Activated B cell treated with CpG ODN at 0.5 μM for 24 hours (primary cell): Measurements from ENCODE around the gene TMEM8B. TPM values are rescaled to one million over a fixed set of nuclear protein-coding genes. Genes with fewer than 3 reads are reported as not detected.

ENCODE experiments used
- ATAC-seq: fragments of 200-7000 bp; cut with Tn5 transposase; one replicate; pipeline ENCODE4 v1.10.0; 2021; ENCODE audit warnings: low read depth, mild to moderate bottlenecking, moderate library complexity
- CTCF ChIA-PET: fragments of 350-600 bp; sonication (Branson Sonifier 250); formaldehyde crosslinking; loops from one replicate; lab custom pipeline; 2021; ENCODE audit warnings: antibody characterized with exemption; lab: Charles Lee
- POLR2A ChIA-PET: fragments of 350-600 bp; sonication (Branson Sonifier 250); formaldehyde crosslinking; loops from one replicate; lab custom pipeline; 2021; ENCODE audit warnings: antibody characterized with exemption; lab: Charles Lee
- DNase-seq: peaks from one replicate; pipeline ENCODE4 v3.0.0; 2022
- H3K27ac Mint-ChIP-seq: one replicate; pipeline ENCODE4 v1.8.0; 2020; ENCODE audit warnings: mixed read lengths
- H3K27me3 Mint-ChIP-seq: one replicate; pipeline ENCODE4 v1.8.0; 2021; ENCODE audit warnings: mixed read lengths
- H3K36me3 Mint-ChIP-seq: one replicate; pipeline ENCODE4 v1.8.0; 2021; ENCODE audit warnings: low read depth, mixed read lengths
- H3K4me1 Mint-ChIP-seq: one replicate; pipeline ENCODE4 v1.8.0; 2021; ENCODE audit warnings: mixed read lengths
- H3K4me3 Mint-ChIP-seq: one replicate; pipeline ENCODE4 v1.8.0; 2020; ENCODE audit warnings: mild to moderate bottlenecking, mixed read lengths
- H3K9me3 Mint-ChIP-seq: one replicate; pipeline ENCODE4 v1.8.0; 2020; ENCODE audit warnings: mixed read lengths
- CTCF ChIP-seq: fragments of 200-600 bp; IDR thresholded peaks from one replicate; pipeline ENCODE4 v1.8.0; 2022; ENCODE audit warnings: antibody characterized with exemption, mild to moderate bottlenecking
- intact Hi-C: fragments of 100-400 bp; cut with micrococcal nuclease; formaldehyde crosslinking; loops from one replicate; pipeline ENCODE4 v1.15.1; 2024
- total RNA-seq: library from RNA; stranded (reverse); gene quantifications from 2 replicates; pipeline ENCODE4 v1.2.3, GENCODE V29; 2022

Gene TMEM8B
- total RNA-seq, 1 donor from 2014 or later, result 8.0 TPM

GRCh38 chr9:35852876-35853865 lies 24.1 kb downstream of the TMEM8B start:
- ChIA-PET CTCF (no interaction called here), POLR2A (no interaction called here)
- Mint-ChIP-seq H3K27me3 (no peaks in the 10 kb centered on the region), H3K9me3 (no peaks in the 10 kb centered on the region), H3K27ac (no peak overlapping the region), H3K4me1 (peaks cover 11% of the 10 kb centered on the region), H3K4me3 (no peak overlapping the region), H3K36me3 (no peaks in the 10 kb centered on the region)
- TF ChIP-seq CTCF, result no peak
- ATAC-seq, result no peak
- intact Hi-C loops, result no loop called here
- no peak for DNase-seq

GRCh38 chr9:35854091-35854762 lies 25.2 kb downstream of the TMEM8B start:
- H3K27me3 Mint-ChIP-seq, result no peaks in the 10 kb centered on the region
- H3K4me1 Mint-ChIP-seq, result peaks cover 6% of the 10 kb centered on the region
- no peak overlapping the region for H3K4me3 Mint-ChIP-seq
- ATAC-seq (no peak), DNase-seq (no peak)
- intact Hi-C loops, result no loop called here
- ChIA-PET POLR2A (no interaction called here), CTCF (no interaction called here)
- H3K36me3 Mint-ChIP-seq, result no peaks in the 10 kb centered on the region
- no peaks in the 10 kb centered on the region for H3K9me3 Mint-ChIP-seq
- no peak for TF ChIP-seq CTCF
- H3K27ac Mint-ChIP-seq, result no peak overlapping the region

DNA sequence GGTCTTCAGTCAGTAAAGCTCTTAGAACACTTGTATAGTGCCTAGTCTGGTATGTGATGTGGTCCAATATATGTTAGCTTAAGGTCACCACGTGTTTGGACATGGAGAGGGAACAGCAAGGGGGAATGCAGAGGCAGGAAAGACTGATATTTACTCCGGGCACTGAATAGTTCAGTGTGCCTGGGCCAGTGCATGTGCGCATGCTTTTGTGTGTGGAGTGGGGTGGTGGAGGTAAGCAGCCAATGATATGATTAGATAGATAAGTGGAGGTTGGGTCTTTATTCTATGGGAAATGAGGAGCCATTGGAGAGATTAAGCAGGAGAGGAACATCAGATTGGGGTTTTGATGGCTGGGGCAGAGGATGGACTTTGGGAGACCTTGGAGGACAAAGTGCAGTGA lies 27.2 kb downstream of the TMEM8B start:
- H3K27me3 Mint-ChIP-seq, result peaks cover 3% of the 10 kb centered on the region
- H3K9me3 Mint-ChIP-seq, result no peaks in the 10 kb centered on the region
- DNase-seq (no peak), ATAC-seq (no peak)
- H3K4me1 Mint-ChIP-seq, result peaks cover 3% of the 10 kb centered on the region
- no peak for TF ChIP-seq CTCF
- no peaks in the 10 kb centered on the region for H3K36me3 Mint-ChIP-seq
- CTCF ChIA-PET, result interaction anchor here (1.4 to 3.9 kb wide), 3 partner anchors 26 to 66 kb away, joined by 3 to 10 read pairs (median 7); no protein-coding TSS in a partner anchor
- POLR2A ChIA-PET, result no interaction called here
- intact Hi-C loops, result no loop called here
- no peak overlapping the region for H3K4me3 Mint-ChIP-seq
- no peak overlapping the region for H3K27ac Mint-ChIP-seq

GRCh38 chr9:35856882-35857281 lies 27.9 kb downstream of the TMEM8B start:
- TF ChIP-seq CTCF, result no peak
- intact Hi-C loops, result no loop called here
- Mint-ChIP-seq H3K9me3 (no peaks in the 10 kb centered on the region), H3K4me3 (no peak overlapping the region), H3K27me3 (peaks cover 7% of the 10 kb centered on the region), H3K27ac (no peak overlapping the region), H3K36me3 (no peaks in the 10 kb centered on the region), H3K4me1 (peaks cover 3% of the 10 kb centered on the region)
- no peak for DNase-seq
- POLR2A ChIA-PET, result no interaction called here
- CTCF ChIA-PET, result interaction anchor here (1.6 to 3.9 kb wide), 2 partner anchors 25 to 67 kb away, joined by 7 to 10 read pairs; no protein-coding TSS in a partner anchor
- no peak for ATAC-seq

- ATAC-seq, result no peak
- intact Hi-C loops, result no loop called here
- ChIA-PET CTCF (interaction anchor here (2.3 to 3.9 kb wide), 2 partner anchors 32 to 68 kb away, joined by 10 to 11 read pairs; no protein-coding TSS in a partner anchor), POLR2A (no interaction called here)
- Mint-ChIP-seq H3K4me3 (no peak overlapping the region), H3K36me3 (no peaks in the 10 kb centered on the region), H3K27ac (no peak overlapping the region), H3K9me3 (no peaks in the 10 kb centered on the region), H3K4me1 (peaks cover 3% of the 10 kb centered on the region), H3K27me3 (peaks cover 14% of the 10 kb centered on the region)
- no peak for TF ChIP-seq CTCF
- no peak for DNase-seq
Measured at GRCh38 chr9:35858458-35858857, 29.4 kb downstream of the TMEM8B start.
